ENCODE results near the gene MYO7A. TPM values are rescaled to one million over a fixed set of nuclear protein-coding genes. Genes with fewer than 3 reads are reported as not detected.

Gene MYO7A
- total and polyA plus RNA-seq, 2 experiments from 2014 or later = 1.8 to 5.4 TPM

DNA sequence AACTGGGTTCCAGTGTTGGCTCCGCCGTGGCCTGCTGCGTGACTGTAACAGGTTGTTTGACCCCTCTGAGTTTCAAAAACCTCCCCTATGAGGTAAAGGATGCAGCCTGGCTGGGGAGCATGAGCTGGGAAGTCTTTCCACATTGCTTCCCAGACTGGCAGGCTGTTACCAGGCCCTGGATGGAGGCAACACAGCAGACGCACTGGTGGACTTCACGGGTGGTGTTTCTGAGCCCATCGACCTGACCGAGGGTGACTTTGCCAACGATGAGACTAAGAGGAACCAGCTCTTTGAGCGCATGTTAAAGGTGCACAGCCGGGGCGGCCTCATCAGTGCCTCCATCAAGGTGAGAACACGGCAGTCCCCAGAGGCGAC lies 14.0 kb upstream of the MYO7A start:
- H3K4me3 ChIP-seq = no peak overlapping the region
- ATAC-seq (no peak), DNase-seq (ENCODE audit: low spot score) (no peak)
- TF ChIP-seq ZNF114 (CRISPR knock-in tag; IDR thresholded peaks at IDR 0.05) = no peak
- TF ChIP-seq, protein P1, sequence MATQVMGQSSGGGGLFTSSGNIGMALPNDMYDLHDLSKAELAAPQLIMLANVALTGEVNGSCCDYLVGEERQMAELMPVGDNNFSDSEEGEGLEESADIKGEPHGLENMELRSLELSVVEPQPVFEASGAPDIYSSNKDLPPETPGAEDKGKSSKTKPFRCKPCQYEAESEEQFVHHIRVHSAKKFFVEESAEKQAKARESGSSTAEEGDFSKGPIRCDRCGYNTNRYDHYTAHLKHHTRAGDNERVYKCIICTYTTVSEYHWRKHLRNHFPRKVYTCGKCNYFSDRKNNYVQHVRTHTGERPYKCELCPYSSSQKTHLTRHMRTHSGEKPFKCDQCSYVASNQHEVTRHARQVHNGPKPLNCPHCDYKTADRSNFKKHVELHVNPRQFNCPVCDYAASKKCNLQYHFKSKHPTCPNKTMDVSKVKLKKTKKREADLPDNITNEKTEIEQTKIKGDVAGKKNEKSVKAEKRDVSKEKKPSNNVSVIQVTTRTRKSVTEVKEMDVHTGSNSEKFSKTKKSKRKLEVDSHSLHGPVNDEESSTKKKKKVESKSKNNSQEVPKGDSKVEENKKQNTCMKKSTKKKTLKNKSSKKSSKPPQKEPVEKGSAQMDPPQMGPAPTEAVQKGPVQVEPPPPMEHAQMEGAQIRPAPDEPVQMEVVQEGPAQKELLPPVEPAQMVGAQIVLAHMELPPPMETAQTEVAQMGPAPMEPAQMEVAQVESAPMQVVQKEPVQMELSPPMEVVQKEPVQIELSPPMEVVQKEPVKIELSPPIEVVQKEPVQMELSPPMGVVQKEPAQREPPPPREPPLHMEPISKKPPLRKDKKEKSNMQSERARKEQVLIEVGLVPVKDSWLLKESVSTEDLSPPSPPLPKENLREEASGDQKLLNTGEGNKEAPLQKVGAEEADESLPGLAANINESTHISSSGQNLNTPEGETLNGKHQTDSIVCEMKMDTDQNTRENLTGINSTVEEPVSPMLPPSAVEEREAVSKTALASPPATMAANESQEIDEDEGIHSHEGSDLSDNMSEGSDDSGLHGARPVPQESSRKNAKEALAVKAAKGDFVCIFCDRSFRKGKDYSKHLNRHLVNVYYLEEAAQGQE (IDR thresholded peaks at IDR 0.05; ENCODE audit: unreplicated experiment) = no peak
- TF ChIP-seq, protein P2, sequence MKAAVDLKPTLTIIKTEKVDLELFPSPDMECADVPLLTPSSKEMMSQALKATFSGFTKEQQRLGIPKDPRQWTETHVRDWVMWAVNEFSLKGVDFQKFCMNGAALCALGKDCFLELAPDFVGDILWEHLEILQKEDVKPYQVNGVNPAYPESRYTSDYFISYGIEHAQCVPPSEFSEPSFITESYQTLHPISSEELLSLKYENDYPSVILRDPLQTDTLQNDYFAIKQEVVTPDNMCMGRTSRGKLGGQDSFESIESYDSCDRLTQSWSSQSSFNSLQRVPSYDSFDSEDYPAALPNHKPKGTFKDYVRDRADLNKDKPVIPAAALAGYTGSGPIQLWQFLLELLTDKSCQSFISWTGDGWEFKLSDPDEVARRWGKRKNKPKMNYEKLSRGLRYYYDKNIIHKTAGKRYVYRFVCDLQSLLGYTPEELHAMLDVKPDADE (IDR thresholded peaks at IDR 0.05) = no peak
- no peak for TF ChIP-seq POLR2AphosphoS5 (IDR thresholded peaks at IDR 0.05; ENCODE audit: low read depth)
- no peak for TF ChIP-seq JUNB (IDR thresholded peaks at IDR 0.05; ENCODE audit: unreplicated experiment)
- TF ChIP-seq, protein P3, sequence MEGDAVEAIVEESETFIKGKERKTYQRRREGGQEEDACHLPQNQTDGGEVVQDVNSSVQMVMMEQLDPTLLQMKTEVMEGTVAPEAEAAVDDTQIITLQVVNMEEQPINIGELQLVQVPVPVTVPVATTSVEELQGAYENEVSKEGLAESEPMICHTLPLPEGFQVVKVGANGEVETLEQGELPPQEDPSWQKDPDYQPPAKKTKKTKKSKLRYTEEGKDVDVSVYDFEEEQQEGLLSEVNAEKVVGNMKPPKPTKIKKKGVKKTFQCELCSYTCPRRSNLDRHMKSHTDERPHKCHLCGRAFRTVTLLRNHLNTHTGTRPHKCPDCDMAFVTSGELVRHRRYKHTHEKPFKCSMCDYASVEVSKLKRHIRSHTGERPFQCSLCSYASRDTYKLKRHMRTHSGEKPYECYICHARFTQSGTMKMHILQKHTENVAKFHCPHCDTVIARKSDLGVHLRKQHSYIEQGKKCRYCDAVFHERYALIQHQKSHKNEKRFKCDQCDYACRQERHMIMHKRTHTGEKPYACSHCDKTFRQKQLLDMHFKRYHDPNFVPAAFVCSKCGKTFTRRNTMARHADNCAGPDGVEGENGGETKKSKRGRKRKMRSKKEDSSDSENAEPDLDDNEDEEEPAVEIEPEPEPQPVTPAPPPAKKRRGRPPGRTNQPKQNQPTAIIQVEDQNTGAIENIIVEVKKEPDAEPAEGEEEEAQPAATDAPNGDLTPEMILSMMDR (conservative IDR thresholded peaks at IDR 0.05; ENCODE audit: low read depth in 2 of 2) = no peak
- no peak for TF ChIP-seq ZNF331 (CRISPR knock-in tag; IDR thresholded peaks at IDR 0.05; ENCODE audit: low read depth)
- TF ChIP-seq CREB1 (CRISPR knock-in tag; IDR thresholded peaks at IDR 0.05; ENCODE audit: low read depth) = no peak
- TF ChIP-seq, protein P4, sequence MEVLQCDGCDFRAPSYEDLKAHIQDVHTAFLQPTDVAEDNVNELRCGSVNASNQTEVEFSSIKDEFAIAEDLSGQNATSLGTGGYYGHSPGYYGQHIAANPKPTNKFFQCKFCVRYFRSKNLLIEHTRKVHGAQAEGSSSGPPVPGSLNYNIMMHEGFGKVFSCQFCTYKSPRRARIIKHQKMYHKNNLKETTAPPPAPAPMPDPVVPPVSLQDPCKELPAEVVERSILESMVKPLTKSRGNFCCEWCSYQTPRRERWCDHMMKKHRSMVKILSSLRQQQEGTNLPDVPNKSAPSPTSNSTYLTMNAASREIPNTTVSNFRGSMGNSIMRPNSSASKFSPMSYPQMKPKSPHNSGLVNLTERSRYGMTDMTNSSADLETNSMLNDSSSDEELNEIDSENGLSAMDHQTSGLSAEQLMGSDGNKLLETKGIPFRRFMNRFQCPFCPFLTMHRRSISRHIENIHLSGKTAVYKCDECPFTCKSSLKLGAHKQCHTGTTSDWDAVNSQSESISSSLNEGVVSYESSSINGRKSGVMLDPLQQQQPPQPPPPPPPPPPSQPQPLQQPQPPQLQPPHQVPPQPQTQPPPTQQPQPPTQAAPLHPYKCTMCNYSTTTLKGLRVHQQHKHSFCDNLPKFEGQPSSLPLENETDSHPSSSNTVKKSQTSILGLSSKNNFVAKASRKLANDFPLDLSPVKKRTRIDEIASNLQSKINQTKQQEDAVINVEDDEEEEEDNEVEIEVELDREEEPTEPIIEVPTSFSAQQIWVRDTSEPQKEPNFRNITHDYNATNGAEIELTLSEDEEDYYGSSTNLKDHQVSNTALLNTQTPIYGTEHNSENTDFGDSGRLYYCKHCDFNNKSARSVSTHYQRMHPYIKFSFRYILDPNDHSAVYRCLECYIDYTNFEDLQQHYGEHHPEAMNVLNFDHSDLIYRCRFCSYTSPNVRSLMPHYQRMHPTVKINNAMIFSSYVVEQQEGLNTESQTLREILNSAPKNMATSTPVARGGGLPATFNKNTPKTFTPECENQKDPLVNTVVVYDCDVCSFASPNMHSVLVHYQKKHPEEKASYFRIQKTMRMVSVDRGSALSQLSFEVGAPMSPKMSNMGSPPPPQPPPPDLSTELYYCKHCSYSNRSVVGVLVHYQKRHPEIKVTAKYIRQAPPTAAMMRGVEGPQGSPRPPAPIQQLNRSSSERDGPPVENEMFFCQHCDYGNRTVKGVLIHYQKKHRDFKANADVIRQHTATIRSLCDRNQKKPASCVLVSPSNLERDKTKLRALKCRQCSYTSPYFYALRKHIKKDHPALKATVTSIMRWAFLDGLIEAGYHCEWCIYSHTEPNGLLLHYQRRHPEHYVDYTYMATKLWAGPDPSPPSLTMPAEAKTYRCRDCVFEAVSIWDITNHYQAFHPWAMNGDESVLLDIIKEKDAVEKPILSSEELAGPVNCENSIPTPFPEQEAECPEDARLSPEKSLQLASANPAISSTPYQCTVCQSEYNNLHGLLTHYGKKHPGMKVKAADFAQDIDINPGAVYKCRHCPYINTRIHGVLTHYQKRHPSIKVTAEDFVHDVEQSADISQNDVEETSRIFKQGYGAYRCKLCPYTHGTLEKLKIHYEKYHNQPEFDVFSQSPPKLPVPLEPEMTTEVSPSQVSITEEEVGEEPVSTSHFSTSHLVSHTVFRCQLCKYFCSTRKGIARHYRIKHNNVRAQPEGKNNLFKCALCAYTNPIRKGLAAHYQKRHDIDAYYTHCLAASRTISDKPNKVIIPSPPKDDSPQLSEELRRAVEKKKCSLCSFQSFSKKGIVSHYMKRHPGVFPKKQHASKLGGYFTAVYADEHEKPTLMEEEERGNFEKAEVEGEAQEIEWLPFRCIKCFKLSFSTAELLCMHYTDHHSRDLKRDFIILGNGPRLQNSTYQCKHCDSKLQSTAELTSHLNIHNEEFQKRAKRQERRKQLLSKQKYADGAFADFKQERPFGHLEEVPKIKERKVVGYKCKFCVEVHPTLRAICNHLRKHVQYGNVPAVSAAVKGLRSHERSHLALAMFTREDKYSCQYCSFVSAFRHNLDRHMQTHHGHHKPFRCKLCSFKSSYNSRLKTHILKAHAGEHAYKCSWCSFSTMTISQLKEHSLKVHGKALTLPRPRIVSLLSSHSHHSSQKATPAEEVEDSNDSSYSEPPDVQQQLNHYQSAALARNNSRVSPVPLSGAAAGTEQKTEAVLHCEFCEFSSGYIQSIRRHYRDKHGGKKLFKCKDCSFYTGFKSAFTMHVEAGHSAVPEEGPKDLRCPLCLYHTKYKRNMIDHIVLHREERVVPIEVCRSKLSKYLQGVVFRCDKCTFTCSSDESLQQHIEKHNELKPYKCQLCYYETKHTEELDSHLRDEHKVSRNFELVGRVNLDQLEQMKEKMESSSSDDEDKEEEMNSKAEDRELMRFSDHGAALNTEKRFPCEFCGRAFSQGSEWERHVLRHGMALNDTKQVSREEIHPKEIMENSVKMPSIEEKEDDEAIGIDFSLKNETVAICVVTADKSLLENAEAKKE (CRISPR knock-in tag; IDR thresholded peaks at IDR 0.05) = no peak
- TF ChIP-seq STAT1 (IDR thresholded peaks at IDR 0.05; ENCODE audit: unreplicated experiment) = no peak
- no peak for TF ChIP-seq NANOG (IDR thresholded peaks at IDR 0.05; ENCODE audit: borderline replicate concordance)
- no peak for TF ChIP-seq EZH2 (IDR thresholded peaks at IDR 0.05; ENCODE audit: low read depth, unreplicated experiment)
- no peak for TF ChIP-seq EZH2phosphoT487 (IDR thresholded peaks at IDR 0.05; ENCODE audit: unreplicated experiment)
- H3K4me2 ChIP-seq = no peak overlapping the region
- H3K27me3 ChIP-seq (ENCODE audit: insufficient read depth) = no peaks in the 10 kb centered on the region
- H3K79me2 ChIP-seq (replicated peaks; ENCODE audit: insufficient read depth) = no peaks in the 10 kb centered on the region
- no peaks in the 10 kb centered on the region for H3K4me1 ChIP-seq (ENCODE audit: insufficient read depth)
- no peak overlapping the region for H3K4me3 Mint-ChIP-seq
- no peak overlapping the region for H2AFZ ChIP-seq
- H4K20me1 ChIP-seq (replicated peaks; ENCODE audit: insufficient read depth) = no peaks in the 10 kb centered on the region; the same call in 1 of the 2 replicates
- no peaks in the 10 kb centered on the region for H3K9me2 ChIP-seq (ENCODE audit: insufficient read depth)
- no peak overlapping the region for H3K27ac ChIP-seq (ENCODE audit: low read depth)
- no peak overlapping the region for H3K27ac Mint-ChIP-seq
- H3K9me3 Mint-ChIP-seq = no peaks in the 10 kb centered on the region
- no peaks in the 10 kb centered on the region; the same call in 2 of the 3 replicates for H3K36me3 Mint-ChIP-seq (ENCODE audit: low read depth)
- H3K36me3 ChIP-seq (ENCODE audit: insufficient read depth) = no peaks in the 10 kb centered on the region
- peaks cover 8% of the 10 kb centered on the region for H3K4me1 Mint-ChIP-seq
- peaks cover 13% of the 10 kb centered on the region for H3K27me3 Mint-ChIP-seq (ENCODE audit: insufficient read depth, low read depth, poor library complexity)
- H3F3A ChIP-seq (replicated peaks; ENCODE audit: low read depth) = no peaks in the 10 kb centered on the region
